PC-3 (cell line): Measurements from ENCODE around the gene TBX18.

Source experiments
- CTCF ChIP-seq: fragments of 300-600 bp; sonication (generic); conservative IDR thresholded peaks from 2 replicates; pipeline ENCODE4 v1.5.1; 2017; ENCODE audit warnings: antibody characterized with exemption, low read depth, mild to moderate bottlenecking, low read length
- EZH2 ChIP-seq: fragments of 300-600 bp; sonication (generic); IDR thresholded peaks from one replicate; pipeline ENCODE4 v1.6.1; 2017; ENCODE audit warnings: antibody characterized with exemption, mild to moderate bottlenecking, low read length; ENCODE audit not compliant: unreplicated experiment
- EZH2phosphoT487 ChIP-seq: fragments of 300-600 bp; sonication (generic); IDR thresholded peaks from 2 replicates; pipeline ENCODE4 v1.6.1; 2018; ENCODE audit warnings: mild to moderate bottlenecking, antibody characterized with exemption, low read length, borderline replicate concordance

GRCh38 chr6:84763003-84763885, 1.2 kb downstream of the TBX18 start:
- TF ChIP-seq CTCF, result no peak
- TF ChIP-seq EZH2phosphoT487, result no peak
- TF ChIP-seq EZH2, result no peak
